PC-3 (cell line): ENCODE results near the gene TEX19. TPM values are rescaled to one million over a fixed set of nuclear protein-coding genes. Genes with fewer than 3 reads are reported as not detected.

Experiments used
- ATAC-seq: fragments of 200-7000 bp; cut with Tn5 transposase; 2 replicates; pipeline ENCODE4 v1.9.1; 2020; ENCODE audit warnings: mild to moderate bottlenecking, moderate library complexity
- BruUV-seq: library from RNA; stranded (reverse); fragments of 400-500 nt; replicated peaks from 2 replicates; lab custom pipeline; 2021; lab: Mats Ljungman, UMichigan
- CTCF ChIA-PET: fragments of 300-600 bp; sonication (Branson Sonifier 250); formaldehyde crosslinking; loops from one replicate; lab custom pipeline; 2022; ENCODE audit warnings: antibody characterized with exemption; lab: Charles Lee
- POLR2A ChIA-PET: fragments of 300-600 bp; sonication (Branson Sonifier 250); formaldehyde crosslinking; loops from one replicate; lab custom pipeline; 2022; ENCODE audit warnings: antibody characterized with exemption; ENCODE audit not compliant: unreplicated experiment; lab: Charles Lee
- DNase-seq: peaks from one replicate; pipeline ENCODE4 v3.0.0-alpha.2; 2015
- H2AFZ ChIP-seq: fragments of 300-600 bp; sonication (generic); 2 replicates; pipeline ENCODE4 v1.6.0; 2016; ENCODE audit warnings: antibody characterized with exemption, low read length
- H3F3A ChIP-seq: fragments of 300-600 bp; sonication (generic); one replicate; pipeline ENCODE4 v1.6.0; 2017; ENCODE audit warnings: antibody characterized with exemption, low read length, control low read depth, mild to moderate bottlenecking; ENCODE audit not compliant: unreplicated experiment
- H3K27ac ChIP-seq: fragments of 300-600 bp; sonication (generic); 2 replicates; pipeline ENCODE4 v1.5.1; 2016; ENCODE audit warnings: mild to moderate bottlenecking, low read length
- H3K27me3 ChIP-seq: fragments of 300-600 bp; sonication (generic); 2 replicates; pipeline ENCODE4 v1.6.1; 2016; ENCODE audit warnings: low read length, mixed read lengths
- H3K36me3 ChIP-seq: fragments of 300-600 bp; sonication (generic); 2 replicates; pipeline ENCODE4 v1.6.1; 2016; ENCODE audit warnings: low read depth, mixed run types, low read length, mixed read lengths
- H3K4me1 ChIP-seq: fragments of 300-600 bp; sonication (generic); 2 replicates; pipeline ENCODE4 v1.5.1; 2016; ENCODE audit warnings: low read length; ENCODE audit not compliant: insufficient read depth
- H3K4me2 ChIP-seq: fragments of 300-600 bp; sonication (generic); 2 replicates; pipeline ENCODE4 v1.6.0; 2016; ENCODE audit warnings: low read length
- H3K4me3 ChIP-seq: fragments of 300-600 bp; sonication (generic); 2 replicates; pipeline ENCODE4 v1.5.1; 2016; ENCODE audit warnings: mild to moderate bottlenecking, low read length, mixed read lengths
- H3K79me2 ChIP-seq: fragments of 300-600 bp; sonication (generic); 2 replicates; pipeline ENCODE4 v1.6.1; 2017; ENCODE audit warnings: low read length, mixed read lengths
- H3K9ac ChIP-seq: fragments of 300-600 bp; sonication (generic); 2 replicates; pipeline ENCODE4 v1.6.0; 2016; ENCODE audit warnings: mild to moderate bottlenecking, low read length
- H3K9me2 ChIP-seq: fragments of 300-600 bp; sonication (generic); replicated peaks from 2 replicates; pipeline ENCODE4 v1.6.1; 2016; ENCODE audit warnings: mixed run types, low read length, mixed read lengths
- H3K9me3 ChIP-seq: fragments of 300-600 bp; sonication (generic); 2 replicates; pipeline ENCODE4 v1.6.1; 2016; ENCODE audit warnings: low read length, mixed read lengths
- H4K20me1 ChIP-seq: fragments of 300-600 bp; sonication (generic); 2 replicates; pipeline ENCODE4 v1.6.1; 2016; ENCODE audit warnings: low read length, mixed read lengths
- CTCF ChIP-seq: fragments of 300-600 bp; sonication (generic); conservative IDR thresholded peaks from 2 replicates; pipeline ENCODE4 v1.5.1; 2017; ENCODE audit warnings: antibody characterized with exemption, low read depth, mild to moderate bottlenecking, low read length
- EZH2 ChIP-seq: fragments of 300-600 bp; sonication (generic); IDR thresholded peaks from one replicate; pipeline ENCODE4 v1.6.1; 2017; ENCODE audit warnings: antibody characterized with exemption, mild to moderate bottlenecking, low read length; ENCODE audit not compliant: unreplicated experiment
- EZH2phosphoT487 ChIP-seq: fragments of 300-600 bp; sonication (generic); IDR thresholded peaks from 2 replicates; pipeline ENCODE4 v1.6.1; 2018; ENCODE audit warnings: mild to moderate bottlenecking, antibody characterized with exemption, low read length, borderline replicate concordance
- intact Hi-C: fragments of 100-400 bp; cut with micrococcal nuclease; formaldehyde crosslinking; loops from 2 replicates; pipeline ENCODE4 v1.9.0; 2023
- total RNA-seq: library from RNA; depleted of rRNA; stranded (reverse); fragments of >200 nt; gene quantifications from 2 replicates; pipeline ENCODE4 v1.2.3, GENCODE V29; 2014

TEX19 gene
- total RNA-seq, 1 experiment from 2014 or later = 1.2 TPM

DNA sequence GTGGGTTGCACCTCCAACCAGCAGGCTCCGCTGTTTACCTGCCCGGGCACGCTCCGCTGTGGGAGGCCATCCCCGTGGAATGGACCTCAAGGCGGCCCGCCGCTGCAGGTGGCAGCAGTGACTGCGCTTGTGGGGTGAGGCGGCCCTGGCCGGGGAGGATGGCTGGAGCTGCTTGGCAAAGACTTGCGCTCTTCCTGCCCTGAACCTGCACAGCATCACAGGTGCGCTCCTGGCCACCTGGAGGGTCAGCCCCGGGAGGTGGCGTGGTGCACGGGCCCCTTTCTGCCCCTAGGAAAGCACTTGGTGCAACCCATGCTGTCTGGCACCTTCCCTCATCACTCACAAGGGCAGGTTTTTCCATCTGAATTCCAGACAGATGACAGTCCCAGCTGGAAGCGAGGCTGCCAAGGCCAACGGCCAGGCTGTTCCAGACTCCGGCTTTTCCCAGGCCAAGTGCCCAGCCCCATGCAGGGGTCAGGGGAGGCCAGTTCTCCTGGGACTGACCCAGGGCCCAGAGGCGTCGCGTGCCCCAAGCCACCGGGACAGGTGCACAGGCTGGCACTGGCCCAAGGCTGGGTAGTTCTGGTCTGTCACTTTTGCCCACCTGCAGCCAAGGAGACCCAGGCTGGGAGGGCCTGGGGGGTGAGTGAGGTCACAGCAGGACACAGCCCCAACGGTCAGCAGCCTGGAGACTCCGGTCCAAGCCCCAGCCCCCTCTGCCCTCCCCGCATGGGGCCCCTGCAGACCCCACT, 25.9 kb downstream of the TEX19 start:
- Histone ChIP-seq H3K27ac (no peak overlapping the region), H3K9ac (no peak overlapping the region), H3F3A (no peaks in the 10 kb centered on the region), H3K4me3 (peak overlapping the region; percentile 55), H3K4me2 (peak overlapping the region; percentile 85), H3K4me1 (peaks cover 17% of the 10 kb centered on the region), H3K9me2 (no peaks in the 10 kb centered on the region), H2AFZ (peak overlapping the region; percentile 78), H3K36me3 (no peaks in the 10 kb centered on the region), H3K9me3 (no peaks in the 10 kb centered on the region), H4K20me1 (no peaks in the 10 kb centered on the region), H3K79me2 (no peaks in the 10 kb centered on the region), H3K27me3 (no peaks in the 10 kb centered on the region)
- TF ChIP-seq CTCF (peak; percentile 81), EZH2 (no peak), EZH2phosphoT487 (no peak)
- POLR2A ChIA-PET = interaction anchor here (0.6 kb wide), 1 partner anchor 134 kb away, joined by 3 read pairs; the partner anchor contains the start of gene FOXK2
- CTCF ChIA-PET = interaction anchor here (0.6 kb wide), 1 partner anchor 142 kb away, joined by 3 read pairs; no protein-coding TSS in a partner anchor
- intact Hi-C loops = no loop called here
- BruUV-seq = no TSS peak
- DNase-seq (peak; percentile 81), ATAC-seq (peak; percentile 78)

GRCh38 chr17:82385559-82386254, 26.7 kb downstream of the TEX19 start:
- intact Hi-C loops = no loop called here
- TF ChIP-seq EZH2 = no peak
- no peak for TF ChIP-seq EZH2phosphoT487
- no peak for TF ChIP-seq CTCF
- ATAC-seq = no peak
- Histone ChIP-seq H3K4me3 (no peak overlapping the region), H3K36me3 (no peaks in the 10 kb centered on the region), H3K4me2 (no peak overlapping the region), H3K27me3 (no peaks in the 10 kb centered on the region), H2AFZ (no peak overlapping the region), H4K20me1 (no peaks in the 10 kb centered on the region), H3K79me2 (no peaks in the 10 kb centered on the region), H3K9me3 (no peaks in the 10 kb centered on the region), H3F3A (no peaks in the 10 kb centered on the region), H3K27ac (no peak overlapping the region), H3K4me1 (peaks cover 17% of the 10 kb centered on the region), H3K9me2 (no peaks in the 10 kb centered on the region), H3K9ac (no peak overlapping the region)
- BruUV-seq = no TSS peak
- ChIA-PET POLR2A (no interaction called here), CTCF (interaction anchor here (0.6 kb wide), 1 partner anchor 143 kb away, joined by 3 read pairs; no protein-coding TSS in a partner anchor)
- DNase-seq = no peak
